K562 (cell line): ENCODE results near the gene SORCS2. TPM values are rescaled to one million over a fixed set of nuclear protein-coding genes. Genes with fewer than 3 reads are reported as not detected.

Source experiments
- ATAC-seq: fragments of 200-7000 bp; cut with Tn5 transposase; 3 replicates; pipeline ENCODE4 v1.9.1; 2020; ENCODE audit warnings: moderate library complexity
- BruUV-seq: library from RNA; stranded (reverse); fragments of 400-500 nt; replicated peaks from 2 replicates; lab custom pipeline; 2021; lab: Mats Ljungman, UMichigan
- CTCF ChIA-PET: fragments of 300-600 bp; formaldehyde crosslinking; extraction: SDS; loops from one replicate; lab custom pipeline; 2021; ENCODE audit warnings: low intra/inter-chr PET ratio; lab: Yijun Ruan, JAX
- POLR2A ChIA-PET: fragments of 300-600, 350-650 bp; sonication (Branson Sonifier 250); formaldehyde crosslinking; extraction: SDS; loops from one replicate; lab custom pipeline; 2021; ENCODE audit warnings: antibody characterized with exemption, inconsistent platforms; lab: Yijun Ruan, JAX
- DNase-seq, 4 experiments: peaks; one replicate each; pipeline versions ENCODE4 v3.0.0 to v3.0.0-alpha.2; 2011 to 2018; ENCODE audit warnings: low spot score in 3 of 4, mixed read lengths in 3 of 4; ENCODE audit errors: extremely low read depth in 1 of 4
- FAIRE-seq: peaks from 2 replicates; lab custom pipeline; 2011; peaks lifted over from hg19 to GRCh38; lab: Jason Lieb, UNC
- H2AFZ ChIP-seq: 2 replicates; pipeline ENCODE4 v1.6.0; 2011; ENCODE audit warnings: low read depth, low read length, control low read depth, inconsistent platforms
- H3K27ac ChIP-seq: fragments of 200-600 bp; 3 replicates; pipeline ENCODE4 v1.8.0; 2011; ENCODE audit warnings: low read depth, mild to moderate bottlenecking, control low read depth, inconsistent platforms, low read length, moderate library complexity, mixed read lengths; ENCODE audit errors: extremely low read depth
- H3K27me3 ChIP-seq, 2 experiments: fragments of 300-600 bp in 1 of 2; 2 replicates in 1 of 2; 3 replicates in 1 of 2; pipeline versions ENCODE4 v1.6.0 to v1.8.0; 2011; ENCODE audit warnings: inconsistent platforms in 2 of 2, low read length in 2 of 2, mild to moderate bottlenecking in 1 of 2, mixed read lengths in 1 of 2, moderate library complexity in 1 of 2; ENCODE audit not compliant: control insufficient read depth in 2 of 2, insufficient read depth in 2 of 2
- H3K36me3 ChIP-seq: fragments of 300-600 bp; 3 replicates; pipeline ENCODE4 v1.8.0; 2011; ENCODE audit warnings: mild to moderate bottlenecking, low read length, inconsistent platforms; ENCODE audit not compliant: control insufficient read depth, insufficient read depth
- H3K4me1 ChIP-seq, 2 experiments: fragments of 200-600 bp in 1 of 2; replicated peaks in 1 of 2; 2 replicates in 1 of 2; 3 replicates in 1 of 2; pipeline versions ENCODE4 v1.5.1 to v1.8.0; 2011; ENCODE audit warnings: inconsistent platforms in 2 of 2, low read length in 2 of 2, mild to moderate bottlenecking in 1 of 2, mixed read lengths in 1 of 2, moderate library complexity in 1 of 2; ENCODE audit not compliant: control insufficient read depth in 2 of 2, insufficient read depth in 2 of 2
- H3K4me2 ChIP-seq: 2 replicates; pipeline ENCODE4 v1.6.1; 2011; ENCODE audit warnings: low read length, control low read depth, inconsistent platforms, mixed read lengths; ENCODE audit not compliant: insufficient read depth
- H3K4me3 ChIP-seq: fragments of 200-600 bp; sonication (generic), shearing (Covaris generic); 2 replicates; pipeline ENCODE4 v1.5.1; 2016; ENCODE audit warnings: control low read depth, inconsistent platforms
- H3K79me2 ChIP-seq: fragments of 200-600 bp; 3 replicates; pipeline ENCODE4 v1.8.0; 2011; ENCODE audit warnings: low read length, inconsistent platforms; ENCODE audit not compliant: control insufficient read depth, insufficient read depth
- H3K9ac ChIP-seq, 2 experiments: 2 replicates each; pipeline versions ENCODE4 v1.6.0 to v1.6.1; 2011; ENCODE audit warnings: low read depth in 2 of 2, low read length in 2 of 2, control low read depth in 1 of 2, inconsistent platforms in 1 of 2, mild to moderate bottlenecking in 1 of 2, mixed read lengths in 1 of 2; ENCODE audit not compliant: insufficient read depth in 1 of 2
- H3K9me1 ChIP-seq: one replicate; pipeline ENCODE4 v1.6.0; 2011; ENCODE audit warnings: inconsistent platforms, mild to moderate bottlenecking, low read length, moderate library complexity; ENCODE audit not compliant: control insufficient read depth, insufficient read depth
- H3K9me3 ChIP-seq: replicated peaks from 2 replicates; pipeline ENCODE4 v1.5.1; 2011; ENCODE audit warnings: low read depth, low read length, inconsistent platforms; ENCODE audit not compliant: control insufficient read depth, insufficient read depth
- H4K20me1 ChIP-seq: replicated peaks from 2 replicates; pipeline ENCODE4 v1.6.1; 2011; ENCODE audit warnings: low read length, inconsistent platforms, mixed read lengths; ENCODE audit not compliant: control insufficient read depth, insufficient read depth
- CBFA2T3 ChIP-seq: fragments of 450-650 bp; IDR thresholded peaks from 2 replicates; pipeline ENCODE4 v1.6.1; 2017
- CSDE1 ChIP-seq, 2 experiments: fragments of 450-650 bp; IDR thresholded peaks; 2 replicates each; pipeline ENCODE4 v1.6.1; 2016; ENCODE audit warnings: mild to moderate bottlenecking in 1 of 2
- DNMT1 ChIP-seq: fragments of 450-650 bp; IDR thresholded peaks from 2 replicates; pipeline ENCODE4 v1.6.1; 2016; ENCODE audit warnings: antibody characterized with exemption, mild to moderate bottlenecking
- EP300 ChIP-seq: IDR thresholded peaks from 2 replicates; pipeline ENCODE4 v1.6.1; 2012; ENCODE audit warnings: low read length, improper control_type of control experiment
- ESRRB ChIP-seq: fragments of 250-450 bp; sonication (Bioruptor Pico); IDR thresholded peaks from 2 replicates; pipeline ENCODE4 v1.5.0; 2020; ENCODE audit warnings: mild to moderate bottlenecking, moderate library complexity, borderline replicate concordance
- HCFC1 ChIP-seq: IDR thresholded peaks from 2 replicates; pipeline ENCODE4 v1.6.1; 2012; ENCODE audit warnings: low read depth, low read length, improper control_type of control experiment
- HNRNPUL1 ChIP-seq: fragments of 200-400 bp; formaldehyde crosslinking; IDR thresholded peaks from 2 replicates; pipeline ENCODE4 v1.6.1; 2017; ENCODE audit warnings: low read length
- MCM3 ChIP-seq: fragments of 450-650 bp; IDR thresholded peaks from 2 replicates; pipeline ENCODE4 v1.6.1; 2016
- NFE2 ChIP-seq: IDR thresholded peaks from 2 replicates; pipeline ENCODE4 v1.6.1; 2014; ENCODE audit warnings: antibody characterized with exemption, low read depth
- POLR2B ChIP-seq: fragments of 450-650 bp; IDR thresholded peaks from 2 replicates; pipeline ENCODE4 v1.6.1; 2018; ENCODE audit warnings: low read depth; ENCODE audit not compliant: partially characterized antibody
- ZFP30 ChIP-seq: fragments of 250-450 bp; sonication (Bioruptor Pico); IDR thresholded peaks from 2 replicates; pipeline ENCODE4 v1.8.0; 2022; ENCODE audit warnings: moderate library complexity, mild to moderate bottlenecking, inconsistent platforms, borderline replicate concordance
- ZKSCAN3 ChIP-seq: fragments of 250-450 bp; sonication (Bioruptor Pico); IDR thresholded peaks from 2 replicates; pipeline ENCODE4 v1.4.0; 2020
- ZNF165 ChIP-seq: fragments of 250-450 bp; sonication (Bioruptor Pico); IDR thresholded peaks from 2 replicates; pipeline ENCODE4 v1.4.0; 2020; ENCODE audit warnings: borderline replicate concordance
- ZNF445 ChIP-seq: fragments of 250-450 bp; sonication (Bioruptor Pico); IDR thresholded peaks from 2 replicates; pipeline ENCODE4 v1.4.0; 2020; ENCODE audit warnings: low read depth, mild to moderate bottlenecking, moderate library complexity
- ZNF778 ChIP-seq: fragments of 450-650 bp; formaldehyde crosslinking; IDR thresholded peaks from 2 replicates; pipeline ENCODE4 v1.4.0; 2020; ENCODE audit warnings: mild to moderate bottlenecking, moderate library complexity
- WGBS: fragments of 100-300 bp; shearing (Covaris generic); methylation state at CpG from one replicate; pipeline ENCODE4 v1.1.6; 2016; ENCODE audit warnings: low coverage, mixed read lengths; ENCODE audit not compliant: insufficient coverage; ENCODE audit errors: missing lambda C conversion rate; 5-methylcytosine and 5-hydroxymethylcytosine counted together
- in situ Hi-C: fragments of 300-500 bp; cut with MboI; formaldehyde crosslinking; loops from 4 replicates; pipeline ENCODE4 v1.15.0; 2018; ENCODE audit warnings: inconsistent platforms, mixed read lengths
- intact Hi-C: fragments of 100-400 bp; cut with micrococcal nuclease; formaldehyde crosslinking; loops from 2 replicates; pipeline ENCODE4 v1.14.2; 2022
- polyA plus RNA-seq, 8 experiments: library from polyadenylated mRNA; depleted of rRNA in 4 of 8; stranded (reverse) in 5 of 8; unstranded in 3 of 8; fragments of >200 nt; fragmentation: Nextera tagmentation in 2 of 8; fragmentation: Illumina TruSeq in 1 of 8; extraction: Ambion mirVana in 2 of 8; extraction: Trizol in 1 of 8; gene quantifications; 2 replicates each; pipeline versions ENCODE4 v1.2.1 to v1.2.3, GENCODE V29; 2011 to 2014; ENCODE audit warnings: inconsistent platforms in 1 of 8, missing spikeins in 1 of 8
- total RNA-seq, 7 experiments: library from RNA; depleted of rRNA in 6 of 7; stranded (reverse); fragments of >200 nt in 6 of 7; fragmentation: Illumina TruSeq in 2 of 7; extraction: Trizol in 2 of 7; gene quantifications; 2 replicates each; pipeline versions ENCODE4 v1.2.1 to v1.2.3, GENCODE V29; 2011 to 2021; ENCODE audit warnings: low replicate concordance in 1 of 7
- TF ChIP-seq, protein P1 (sequence below): fragments of 250-450 bp; sonication (Bioruptor Pico); IDR thresholded peaks from 2 replicates; pipeline ENCODE4 v1.8.0; 2022; ENCODE audit warnings: inconsistent platforms
- TF ChIP-seq, protein P2 (sequence below): fragments of 250-450 bp; sonication (Bioruptor Pico); IDR thresholded peaks from 2 replicates; pipeline ENCODE4 v1.4.0; 2020; ENCODE audit warnings: borderline replicate concordance

Gene SORCS2
- total and polyA plus RNA-seq, 9 of the 15 experiments (the other 6 are each of a cell fraction or from before 2014, with no cell fraction given), result not detected

DNA sequence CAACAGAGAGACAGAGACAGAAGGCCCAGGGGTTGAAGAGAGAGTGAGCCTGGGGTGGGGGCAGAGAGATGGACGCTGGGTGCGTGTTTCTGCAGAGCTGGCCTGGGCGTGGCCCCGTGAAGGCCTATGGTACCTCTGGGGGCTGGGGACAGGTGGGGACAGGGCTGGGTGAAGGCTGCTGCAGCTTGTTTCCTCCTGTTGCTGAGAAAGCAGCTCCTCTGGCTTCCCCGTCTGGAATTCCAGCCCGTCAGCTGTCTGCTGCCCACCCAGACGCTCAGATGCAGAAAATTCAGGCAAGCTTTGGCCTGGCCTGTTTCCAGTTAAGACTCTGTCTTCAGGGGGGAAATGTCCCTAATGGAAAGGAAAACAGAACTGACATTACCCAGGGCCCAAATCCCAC, 319.2 kb downstream of the SORCS2 start:
- Histone ChIP-seq H4K20me1 (peaks cover 10% of the 10 kb centered on the region), H3K9ac (no peak overlapping the region), H3K9me3 (no peaks in the 10 kb centered on the region), H3K27me3 (peaks cover 10 to 40% of the 10 kb centered on the region in 2 experiments; a peak in 4 of 5 replicates), H3K36me3 (no peaks in the 10 kb centered on the region), H3K79me2 (no peaks in the 10 kb centered on the region), H3K27ac (no peak overlapping the region), H3K9me1 (no peaks in the 10 kb centered on the region), H3K4me2 (no peak overlapping the region), H2AFZ (no peak overlapping the region), H3K4me3 (no peak overlapping the region), H3K4me1 (no peaks in the 10 kb centered on the region; a peak in 1 of 5 replicates)
- in situ Hi-C loops (no loop called here), intact Hi-C loops (no loop called here)
- TF ChIP-seq ZNF165 (no peak), ZKSCAN3 (no peak), ZNF445 (CRISPR knock-in tag) (no peak), HNRNPUL1 (no peak), EP300 (no peak), CSDE1 (IDR thresholded peaks at IDR 0.05) (no peak), ZNF778 (no peak), CBFA2T3 (no peak), ESRRB (CRISPR knock-in tag) (no peak), MCM3 (no peak), NFE2 (no peak), DNMT1 (no peak), HCFC1 (no peak), POLR2B (no peak), ZFP30 (no peak)
- TF ChIP-seq, protein P1, sequence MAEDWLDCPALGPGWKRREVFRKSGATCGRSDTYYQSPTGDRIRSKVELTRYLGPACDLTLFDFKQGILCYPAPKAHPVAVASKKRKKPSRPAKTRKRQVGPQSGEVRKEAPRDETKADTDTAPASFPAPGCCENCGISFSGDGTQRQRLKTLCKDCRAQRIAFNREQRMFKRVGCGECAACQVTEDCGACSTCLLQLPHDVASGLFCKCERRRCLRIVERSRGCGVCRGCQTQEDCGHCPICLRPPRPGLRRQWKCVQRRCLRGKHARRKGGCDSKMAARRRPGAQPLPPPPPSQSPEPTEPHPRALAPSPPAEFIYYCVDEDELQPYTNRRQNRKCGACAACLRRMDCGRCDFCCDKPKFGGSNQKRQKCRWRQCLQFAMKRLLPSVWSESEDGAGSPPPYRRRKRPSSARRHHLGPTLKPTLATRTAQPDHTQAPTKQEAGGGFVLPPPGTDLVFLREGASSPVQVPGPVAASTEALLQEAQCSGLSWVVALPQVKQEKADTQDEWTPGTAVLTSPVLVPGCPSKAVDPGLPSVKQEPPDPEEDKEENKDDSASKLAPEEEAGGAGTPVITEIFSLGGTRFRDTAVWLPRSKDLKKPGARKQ (CRISPR knock-in tag), result no peak
- TF ChIP-seq, protein P2, sequence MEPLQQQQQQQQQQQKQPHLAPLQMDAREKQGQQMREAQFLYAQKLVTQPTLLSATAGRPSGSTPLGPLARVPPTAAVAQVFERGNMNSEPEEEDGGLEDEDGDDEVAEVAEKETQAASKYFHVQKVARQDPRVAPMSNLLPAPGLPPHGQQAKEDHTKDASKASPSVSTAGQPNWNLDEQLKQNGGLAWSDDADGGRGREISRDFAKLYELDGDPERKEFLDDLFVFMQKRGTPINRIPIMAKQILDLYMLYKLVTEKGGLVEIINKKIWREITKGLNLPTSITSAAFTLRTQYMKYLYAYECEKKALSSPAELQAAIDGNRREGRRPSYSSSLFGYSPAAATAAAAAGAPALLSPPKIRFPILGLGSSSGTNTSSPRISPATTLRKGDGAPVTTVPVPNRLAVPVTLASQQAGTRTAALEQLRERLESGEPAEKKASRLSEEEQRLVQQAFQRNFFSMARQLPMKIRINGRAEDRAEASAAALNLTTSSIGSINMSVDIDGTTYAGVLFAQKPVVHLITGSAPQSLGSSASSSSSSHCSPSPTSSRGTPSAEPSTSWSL (CRISPR knock-in tag), result no peak
- ChIA-PET CTCF (no interaction called here), POLR2A (no interaction called here)
- ATAC-seq (no peak), DNase-seq (no peak), FAIRE-seq (no peak)
- BruUV-seq, result no TSS peak
- 2% methylated on average over 7 of the region's 7 CpGs for WGBS
